Measurements from ENCODE around the gene ALG12. TPM values are rescaled to one million over a fixed set of nuclear protein-coding genes. Genes with fewer than 3 reads are reported as not detected.

Gene ALG12
- total and polyA plus RNA-seq, 2 donors (not counting 1 experiment from before 2014, with no cell fraction given), result 15.2 to 16.6 TPM

GRCh38 chr22:49954354-49954753 is 36.1 kb upstream of the ALG12 start:
- H3K27me3 ChIP-seq (replicated peaks in 1 of 4; ENCODE audit: control extremely low read depth in 1 of 4, control insufficient read depth in 3 of 4, insufficient read depth in 4 of 4, low read length in 3 of 4), result no peaks in the 10 kb centered on the region
- H3K36me3 ChIP-seq (replicated peaks in 1 of 2; ENCODE audit: control extremely low read depth in 1 of 2, control insufficient read depth in 1 of 2, extremely low read depth in 1 of 2, insufficient read depth in 2 of 2, low read length in 1 of 2), result no peaks in the 10 kb centered on the region
- peaks cover 9% of the 10 kb centered on the region for H3K4me1 Mint-ChIP-seq
- H3K9ac ChIP-seq (ENCODE audit: low read length), result no peak overlapping the region
- no peaks in the 10 kb centered on the region for H4K20me1 ChIP-seq (ENCODE audit: control insufficient read depth, insufficient read depth, low read length, poor library complexity, severe bottlenecking)
- CTCF ChIA-PET, result no interaction called here
- no peak overlapping the region for H3K4me3 Mint-ChIP-seq
- H3K27ac ChIP-seq (ENCODE audit: low read length in 2 of 2), result no peak overlapping the region
- H3K79me2 ChIP-seq (ENCODE audit: control insufficient read depth, insufficient read depth, low read length), result peaks cover 2% of the 10 kb centered on the region
- H3K4me2 ChIP-seq (replicated peaks; ENCODE audit: low read depth, low read length, poor library complexity, severe bottlenecking), result no peak overlapping the region
- H3K9me3 ChIP-seq (ENCODE audit: control extremely low read depth in 1 of 3, control insufficient read depth in 2 of 3, insufficient read depth in 1 of 3, low read length in 2 of 3), result no peaks in the 10 kb centered on the region
- no peak overlapping the region for H3K4me3 ChIP-seq (ENCODE audit: control extremely low read depth in 1 of 5, extremely low read depth in 1 of 5, insufficient read depth in 1 of 5, low read depth in 2 of 5, low read length in 4 of 5)
- no peaks in the 10 kb centered on the region for H3K27me3 Mint-ChIP-seq
- whole genome bisulfite sequencing (ENCODE audit: insufficient coverage), result 94% methylated on average over 8 of the region's 8 CpGs
- ATAC-seq (ENCODE audit: low read depth), result no peak
- H3K4me1 ChIP-seq (ENCODE audit: control insufficient read depth in 2 of 2, insufficient read depth in 2 of 2, low read length in 2 of 2), result peaks cover 1 to 17% of the 10 kb centered on the region in 2 donors
- POLR2A ChIA-PET, result interaction anchor here (0.5 kb wide), 1 partner anchor 578 kb away, joined by 4 read pairs; no protein-coding TSS in a partner anchor
- intact Hi-C loops (cut with micrococcal nuclease), result no loop called here
- TF ChIP-seq EZH2 (IDR thresholded peaks at IDR 0.05; ENCODE audit: borderline replicate concordance, insufficient read depth, low read depth, low read length, poor library complexity, severe bottlenecking) (no peak), CTCF (IDR thresholded peaks at IDR 0.05) (no peak)
- no peaks in the 10 kb centered on the region for H3K9me3 Mint-ChIP-seq (ENCODE audit: insufficient read depth)
- no peak overlapping the region for H2AFZ ChIP-seq (ENCODE audit: insufficient read depth, low read depth, low read length, poor library complexity, severe bottlenecking)
- H3K27ac Mint-ChIP-seq, result no peak overlapping the region
- DNase-seq, result no peak

- DNase-seq (no peak), ATAC-seq (ENCODE audit: low read depth) (no peak)
- Histone ChIP-seq H3K27me3 (replicated peaks in 1 of 4; ENCODE audit: control extremely low read depth in 1 of 4, control insufficient read depth in 3 of 4, insufficient read depth in 4 of 4, low read length in 3 of 4) (no peaks in the 10 kb centered on the region), H3K27ac (ENCODE audit: low read length in 2 of 2) (no peak overlapping the region), H3K4me1 (ENCODE audit: control insufficient read depth in 2 of 2, insufficient read depth in 2 of 2, low read length in 2 of 2) (peaks cover 0 to 13% of the 10 kb centered on the region in 2 donors), H2AFZ (ENCODE audit: insufficient read depth, low read depth, low read length, poor library complexity, severe bottlenecking) (no peak overlapping the region), H3K9ac (ENCODE audit: low read length) (no peak overlapping the region), H3K4me2 (replicated peaks; ENCODE audit: low read depth, low read length, poor library complexity, severe bottlenecking) (no peak overlapping the region), H4K20me1 (ENCODE audit: control insufficient read depth, insufficient read depth, low read length, poor library complexity, severe bottlenecking) (no peaks in the 10 kb centered on the region), H3K4me3 (ENCODE audit: control extremely low read depth in 1 of 5, extremely low read depth in 1 of 5, insufficient read depth in 1 of 5, low read depth in 2 of 5, low read length in 4 of 5) (no peak overlapping the region), H3K9me3 (ENCODE audit: control extremely low read depth in 1 of 3, control insufficient read depth in 2 of 3, insufficient read depth in 1 of 3, low read length in 2 of 3) (no peaks in the 10 kb centered on the region), H3K79me2 (ENCODE audit: control insufficient read depth, insufficient read depth, low read length) (no peaks in the 10 kb centered on the region), H3K36me3 (replicated peaks in 1 of 2; ENCODE audit: control extremely low read depth in 1 of 2, control insufficient read depth in 1 of 2, extremely low read depth in 1 of 2, insufficient read depth in 2 of 2, low read length in 1 of 2) (no peaks in the 10 kb centered on the region)
- intact Hi-C loops (cut with micrococcal nuclease), result no loop called here
- ChIA-PET POLR2A (interaction anchor here (0.5 to 1.2 kb wide), 2 partner anchors 18 to 578 kb away, joined by 3 to 4 read pairs; no protein-coding TSS in a partner anchor), CTCF (interaction anchor here (1.1 kb wide), 1 partner anchor 23 kb away, joined by 3 read pairs; no protein-coding TSS in a partner anchor)
- H3K27ac Mint-ChIP-seq, result no peak overlapping the region
- TF ChIP-seq CTCF (IDR thresholded peaks at IDR 0.05), result no peak
- no peak for TF ChIP-seq EZH2 (IDR thresholded peaks at IDR 0.05; ENCODE audit: borderline replicate concordance, insufficient read depth, low read depth, low read length, poor library complexity, severe bottlenecking)
- no peaks in the 10 kb centered on the region for H3K27me3 Mint-ChIP-seq
- WGBS (ENCODE audit: insufficient coverage), result 94% methylated on average over 18 of the region's 18 CpGs
- peaks cover 4% of the 10 kb centered on the region for H3K4me1 Mint-ChIP-seq
- H3K4me3 Mint-ChIP-seq, result no peak overlapping the region
- no peaks in the 10 kb centered on the region for H3K9me3 Mint-ChIP-seq (ENCODE audit: insufficient read depth)
Measured at GRCh38 chr22:49953680-49954344, 35.6 kb upstream of the ALG12 start.

Measured in B cell (primary cell).